ENCODE results near the gene ZNF749. TPM values are rescaled to one million over a fixed set of nuclear protein-coding genes. Genes with fewer than 3 reads are reported as not detected.

The ZNF749 gene
- total and polyA plus RNA-seq, 10 of the 15 experiments (the other 5 are each of a cell fraction or from before 2014, with no cell fraction given), result 3.1 to 20.2 (median 13.7) TPM

- TF ChIP-seq RAD51 (IDR thresholded peaks at IDR 0.05), result no peak
- TF ChIP-seq TAF1 (IDR thresholded peaks at IDR 0.05; ENCODE audit: borderline replicate concordance, low read depth, low read length), result no peak
- TF ChIP-seq NRF1 (conservative IDR thresholded peaks at IDR 0.05; ENCODE audit: low read depth, low read length), result peak; percentile 40
- TF ChIP-seq ZNF687 (IDR thresholded peaks at IDR 0.05), result no peak
- peak; percentile 91 for TF ChIP-seq NBN (IDR thresholded peaks at IDR 0.05)
- TF ChIP-seq NR2F1 (conservative IDR thresholded peaks at IDR 0.05), result no peak
- TF ChIP-seq ZNF207 (IDR thresholded peaks at IDR 0.05; ENCODE audit: borderline replicate concordance), result no peak
- TF ChIP-seq SMAD5 (IDR thresholded peaks at IDR 0.05; ENCODE audit: low read depth), result no peak
- peak; percentile 51; the same call in 1 of the 2 replicates for TF ChIP-seq SIN3A (IDR thresholded peaks at IDR 0.05; ENCODE audit: low read depth, low read length)
- peak; percentile 16; the same call in 1 of the 2 replicates for TF ChIP-seq RAD21 (IDR thresholded peaks at IDR 0.05; ENCODE audit: insufficient read depth, low read depth, low read length)
- TF ChIP-seq HDGF (IDR thresholded peaks at IDR 0.05), result no peak
- no peak for TF ChIP-seq POU2F2 (IDR thresholded peaks at IDR 0.05; ENCODE audit: borderline replicate concordance, low read depth, low read length)
- TF ChIP-seq JUND (IDR thresholded peaks at IDR 0.05; ENCODE audit: low read depth, low read length), result no peak
- TF ChIP-seq YY1 (IDR thresholded peaks at IDR 0.05; ENCODE audit: low read depth, low read length), result peak; percentile 52; the same call in 1 of the 2 replicates
- no peak for TF ChIP-seq NFXL1 (IDR thresholded peaks at IDR 0.05; ENCODE audit: borderline replicate concordance)
- no peak for TF ChIP-seq PML (IDR thresholded peaks at IDR 0.05; ENCODE audit: low read length)
- peak; percentile 97 for TF ChIP-seq ATF7 (IDR thresholded peaks at IDR 0.05; ENCODE audit: low read depth)
- no peak for TF ChIP-seq PRDM15 (CRISPR knock-in tag; IDR thresholded peaks at IDR 0.05)
- no peak for TF ChIP-seq SMARCA5 (IDR thresholded peaks at IDR 0.05)
- TF ChIP-seq MAX (IDR thresholded peaks at IDR 0.05; ENCODE audit: low read depth, low read length), result no peak
- no peak; the same call in 1 of the 2 replicates for TF ChIP-seq TARDBP (IDR thresholded peaks at IDR 0.05; ENCODE audit: borderline replicate concordance)
- no peak for TF ChIP-seq ZNF217 (IDR thresholded peaks at IDR 0.05)
- peak; percentile 25; the same call in 1 of the 2 replicates for TF ChIP-seq IRF4 (IDR thresholded peaks at IDR 0.05; ENCODE audit: low read depth, low read length)
- TF ChIP-seq PAX5 (IDR thresholded peaks at IDR 0.05; ENCODE audit: borderline replicate concordance, low read depth, low read length), result 0 out of 2 replicates have a peak, but pooled peaks have one; percentile 7
- no peak for TF ChIP-seq CEBPB (IDR thresholded peaks at IDR 0.05; ENCODE audit: borderline replicate concordance in 1 of 2, low read depth in 2 of 2, low read length in 2 of 2)
These were observed 45.2 kb upstream of the ZNF749 start, which contains the start of gene ZNF548 (continued) for GRCh38 chr19:57389730-57390598.

All from GM12878 (cell line).